HEK293 (cell line): ENCODE measurements around the gene IL10RB.

Experiments
- BCL11B ChIP-seq: fragments of 450-650 bp; formaldehyde crosslinking; IDR thresholded peaks from 2 replicates; pipeline ENCODE4 v1.5.1; 2016; ENCODE audit warnings: low read depth, missing biosample characterization, missing genetic modification characterization
- FEZF1 ChIP-seq: fragments of 450-650 bp; formaldehyde crosslinking; IDR thresholded peaks from 2 replicates; pipeline ENCODE4 v1.5.1; 2016; ENCODE audit warnings: missing biosample characterization, missing genetic modification characterization
- KLF7 ChIP-seq: fragments of 450-650 bp; formaldehyde crosslinking; IDR thresholded peaks from 2 replicates; pipeline ENCODE4 v1.5.1; 2016; ENCODE audit warnings: missing biosample characterization, missing genetic modification characterization, borderline replicate concordance
- PATZ1 ChIP-seq: fragments of 450-650 bp; formaldehyde crosslinking; IDR thresholded peaks from 2 replicates; pipeline ENCODE4 v1.5.1; 2016; ENCODE audit warnings: missing biosample characterization, missing genetic modification characterization
- PBX3 ChIP-seq: sonication (generic); formaldehyde crosslinking; IDR thresholded peaks from 2 replicates; pipeline ENCODE4 v1.8.1; 2022; ENCODE audit warnings: mild to moderate bottlenecking, moderate library complexity, missing genetic modification reagents
- SALL2 ChIP-seq: fragments of 450-650 bp; formaldehyde crosslinking; IDR thresholded peaks from 2 replicates; pipeline ENCODE4 v1.5.0; 2017; ENCODE audit warnings: missing biosample characterization, mild to moderate bottlenecking, missing genetic modification characterization, borderline replicate concordance
- SCRT2 ChIP-seq: fragments of 450-650 bp; formaldehyde crosslinking; IDR thresholded peaks from 2 replicates; pipeline ENCODE4 v1.5.1; 2016; ENCODE audit warnings: missing biosample characterization, missing genetic modification characterization
- ZBTB44 ChIP-seq: fragments of 450-650 bp; IDR thresholded peaks from 2 replicates; pipeline ENCODE4 v1.5.1; 2018; ENCODE audit warnings: missing biosample characterization, mild to moderate bottlenecking, missing genetic modification characterization
- ZBTB6 ChIP-seq: fragments of 450-650 bp; formaldehyde crosslinking; IDR thresholded peaks from 2 replicates; pipeline ENCODE4 v1.5.1; 2017; ENCODE audit warnings: missing biosample characterization, missing genetic modification characterization
- ZBTB8A ChIP-seq: fragments of 450-650 bp; formaldehyde crosslinking; IDR thresholded peaks from 2 replicates; pipeline ENCODE4 v1.5.1; 2016; ENCODE audit warnings: missing biosample characterization, missing genetic modification characterization
- ZNF114 ChIP-seq: fragments of 450-650 bp; formaldehyde crosslinking; IDR thresholded peaks from 2 replicates; pipeline ENCODE4 v1.5.0; 2017; ENCODE audit warnings: missing biosample characterization, missing genetic modification characterization
- ZNF155 ChIP-seq: fragments of 450-650 bp; formaldehyde crosslinking; IDR thresholded peaks from 2 replicates; pipeline ENCODE4 v1.5.1; 2016; ENCODE audit warnings: missing biosample characterization, missing genetic modification characterization
- ZNF16 ChIP-seq: fragments of 450-650 bp; formaldehyde crosslinking; IDR thresholded peaks from 2 replicates; pipeline ENCODE4 v1.5.1; 2016; ENCODE audit warnings: low read depth, missing biosample characterization, missing genetic modification characterization
- ZNF239 ChIP-seq: fragments of 450-650 bp; formaldehyde crosslinking; IDR thresholded peaks from 2 replicates; pipeline ENCODE4 v1.5.1; 2016; ENCODE audit warnings: missing biosample characterization, missing genetic modification characterization
- ZNF302 ChIP-seq: fragments of 450-650 bp; formaldehyde crosslinking; IDR thresholded peaks from 2 replicates; pipeline ENCODE4 v1.5.1; 2016; ENCODE audit warnings: missing biosample characterization, missing genetic modification characterization, low read depth
- ZNF362 ChIP-seq: fragments of 450-650 bp; formaldehyde crosslinking; IDR thresholded peaks from 2 replicates; pipeline ENCODE4 v1.5.1; 2016; ENCODE audit warnings: missing biosample characterization, missing genetic modification characterization
- ZNF416 ChIP-seq: fragments of 450-650 bp; formaldehyde crosslinking; IDR thresholded peaks from 2 replicates; pipeline ENCODE4 v1.5.1; 2016; ENCODE audit warnings: missing biosample characterization, missing genetic modification characterization
- ZNF423 ChIP-seq: fragments of 450-650 bp; formaldehyde crosslinking; IDR thresholded peaks from 2 replicates; pipeline ENCODE4 v1.5.1; 2016; ENCODE audit warnings: missing biosample characterization, missing genetic modification characterization
- ZNF426 ChIP-seq: fragments of 450-650 bp; formaldehyde crosslinking; IDR thresholded peaks from 2 replicates; pipeline ENCODE4 v1.5.1; 2017; ENCODE audit warnings: missing biosample characterization, missing genetic modification characterization, mild to moderate bottlenecking, inconsistent platforms, moderate library complexity
- ZNF433 ChIP-seq: fragments of 450-650 bp; formaldehyde crosslinking; IDR thresholded peaks from 2 replicates; pipeline ENCODE4 v1.5.1; 2016; ENCODE audit warnings: missing biosample characterization, missing genetic modification characterization, low read depth
- ZNF501 ChIP-seq: fragments of 450-650 bp; formaldehyde crosslinking; IDR thresholded peaks from 2 replicates; pipeline ENCODE4 v1.5.1; 2016; ENCODE audit warnings: missing biosample characterization, missing genetic modification characterization
- ZNF518A ChIP-seq: fragments of 450-650 bp; formaldehyde crosslinking; conservative IDR thresholded peaks from 2 replicates; pipeline ENCODE4 v1.5.1; 2016; ENCODE audit warnings: low read depth, missing biosample characterization, missing genetic modification characterization
- ZNF555 ChIP-seq: fragments of 450-650 bp; formaldehyde crosslinking; conservative IDR thresholded peaks from 2 replicates; pipeline ENCODE4 v1.5.1; 2017; ENCODE audit warnings: missing biosample characterization, mild to moderate bottlenecking, missing genetic modification characterization, inconsistent platforms
- ZNF560 ChIP-seq: fragments of 450-650 bp; formaldehyde crosslinking; IDR thresholded peaks from 2 replicates; pipeline ENCODE4 v1.5.1; 2017; ENCODE audit warnings: missing biosample characterization, missing genetic modification characterization, borderline replicate concordance
- ZNF600 ChIP-seq: fragments of 450-650 bp; formaldehyde crosslinking; IDR thresholded peaks from 2 replicates; pipeline ENCODE4 v1.5.1; 2016; ENCODE audit warnings: missing biosample characterization, missing genetic modification characterization
- ZNF830 ChIP-seq: fragments of 450-650 bp; IDR thresholded peaks from 2 replicates; pipeline ENCODE4 v1.5.0; 2018; ENCODE audit warnings: missing biosample characterization, missing genetic modification characterization, low read depth, mild to moderate bottlenecking, moderate library complexity

IL10RB gene

GRCh38 chr21:33230545-33231324 lies 35.4 kb upstream of the IL10RB start (continued):
- no peak for TF ChIP-seq SALL2
- TF ChIP-seq ZBTB8A (tag by site-specific recombination), result 0 out of 2 replicates have a peak, but pooled peaks have one; percentile 22
- no peak for TF ChIP-seq ZNF555 (tag by site-specific recombination)
- peak; percentile 90 for TF ChIP-seq ZNF600 (tag by site-specific recombination)
- TF ChIP-seq ZNF518A (tag by site-specific recombination), result no peak
- TF ChIP-seq PATZ1 (tag by site-specific recombination), result peak; percentile 81
- TF ChIP-seq ZNF155 (tag by site-specific recombination), result no peak
- TF ChIP-seq SCRT2 (tag by site-specific recombination), result no peak; the same call in 1 of the 2 replicates
- TF ChIP-seq ZNF16, result no peak
- no peak for TF ChIP-seq ZNF416 (tag by site-specific recombination)
- TF ChIP-seq ZNF239 (tag by site-specific recombination), result no peak
- no peak for TF ChIP-seq ZBTB44 (tag by site-specific recombination)
- TF ChIP-seq KLF7, result no peak
- TF ChIP-seq ZNF426 (tag by site-specific recombination), result no peak
- TF ChIP-seq ZBTB6 (tag by site-specific recombination), result no peak; the same call in 1 of the 2 replicates
- no peak for TF ChIP-seq FEZF1 (tag by site-specific recombination)
- no peak for TF ChIP-seq ZNF362 (tag by site-specific recombination)
- TF ChIP-seq ZNF423, result peak; percentile 16; the same call in 1 of the 2 replicates
- no peak for TF ChIP-seq ZNF302 (tag by site-specific recombination)
- TF ChIP-seq PBX3 (CRISPR knock-in tag), result no peak
- peak; percentile 42; the same call in 1 of the 2 replicates for TF ChIP-seq BCL11B (tag by site-specific recombination)
- TF ChIP-seq ZNF433, result no peak
- no peak for TF ChIP-seq ZNF501 (tag by site-specific recombination)
- no peak for TF ChIP-seq ZNF830 (tag by site-specific recombination)
- TF ChIP-seq ZNF560, result no peak
- TF ChIP-seq ZNF114 (tag by site-specific recombination), result no peak
